ENCODE data around the gene PDGFRB.

GRCh38 chr5:150067405-150067960 is 88.2 kb downstream of the PDGFRB start:
- TF ChIP-seq CTCF (IDR thresholded peaks at IDR 0.05 in 2 of 3, conservative IDR thresholded peaks at IDR 0.05 in 1 of 3; ENCODE audit: borderline replicate concordance in 1 of 3, insufficient read depth in 1 of 3, low read depth in 2 of 3, low read length in 2 of 3): no peak
- no peak for TF ChIP-seq EZH2 (IDR thresholded peaks at IDR 0.05)
- TF ChIP-seq EZH2phosphoT487 (IDR thresholded peaks at IDR 0.05; ENCODE audit: borderline replicate concordance): no peak
- TF ChIP-seq ZNF274 (IDR thresholded peaks at IDR 0.05; ENCODE audit: low read depth, low read length): no peak
- TF ChIP-seq CEBPB (IDR thresholded peaks at IDR 0.05; ENCODE audit: low read depth): no peak

All from HCT116 (cell line).